GM06990 (cell line): ENCODE results near the gene UBE3D.

Experiments
- DNase-seq: peaks from one replicate; pipeline ENCODE4 v3.0.0-alpha.2; 2011; ENCODE audit not compliant: insufficient read length; ENCODE audit errors: extremely low read depth
- H3K27me3 ChIP-seq: replicated peaks from 2 replicates; pipeline ENCODE4 v1.6.0; 2011; ENCODE audit warnings: low read length; ENCODE audit not compliant: control insufficient read depth, insufficient read depth
- H3K36me3 ChIP-seq: 2 replicates; pipeline ENCODE4 v1.5.1; 2011; ENCODE audit warnings: low read length; ENCODE audit not compliant: control insufficient read depth, insufficient read depth
- H3K4me3 ChIP-seq: replicated peaks from 2 replicates; pipeline ENCODE4 v1.5.1; 2011; ENCODE audit warnings: low read depth, mild to moderate bottlenecking, control low read depth, low read length
- TF ChIP-seq, protein P1 (sequence below): IDR thresholded peaks from 2 replicates; pipeline ENCODE4 v1.5.1; 2011; ENCODE audit warnings: low read length, control low read depth, mild to moderate bottlenecking, inconsistent platforms; ENCODE audit not compliant: insufficient read depth, poor library complexity, severe bottlenecking

The UBE3D gene

DNA sequence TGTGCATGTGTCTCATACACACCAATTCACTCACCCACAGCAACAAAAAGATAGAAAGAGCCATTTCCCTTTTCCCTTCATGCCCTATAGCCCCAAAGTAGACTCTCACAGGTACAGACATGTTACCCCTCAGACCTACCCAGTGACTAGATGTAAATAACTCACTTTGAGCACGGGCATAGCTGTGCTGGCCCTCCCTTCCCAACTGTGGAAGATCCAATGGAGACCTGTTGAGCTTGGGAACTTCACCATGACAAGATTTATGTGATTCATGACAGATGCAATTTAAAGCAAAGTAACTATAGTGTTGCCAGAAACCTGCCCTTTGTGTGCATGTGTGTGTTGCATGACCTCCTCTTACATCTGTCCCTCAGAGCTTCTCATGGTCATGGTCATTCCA lies 175.4 kb downstream of the UBE3D start:
- no peaks in the 10 kb centered on the region for H3K36me3 ChIP-seq
- H3K4me3 ChIP-seq = no peak overlapping the region
- TF ChIP-seq, protein P1, sequence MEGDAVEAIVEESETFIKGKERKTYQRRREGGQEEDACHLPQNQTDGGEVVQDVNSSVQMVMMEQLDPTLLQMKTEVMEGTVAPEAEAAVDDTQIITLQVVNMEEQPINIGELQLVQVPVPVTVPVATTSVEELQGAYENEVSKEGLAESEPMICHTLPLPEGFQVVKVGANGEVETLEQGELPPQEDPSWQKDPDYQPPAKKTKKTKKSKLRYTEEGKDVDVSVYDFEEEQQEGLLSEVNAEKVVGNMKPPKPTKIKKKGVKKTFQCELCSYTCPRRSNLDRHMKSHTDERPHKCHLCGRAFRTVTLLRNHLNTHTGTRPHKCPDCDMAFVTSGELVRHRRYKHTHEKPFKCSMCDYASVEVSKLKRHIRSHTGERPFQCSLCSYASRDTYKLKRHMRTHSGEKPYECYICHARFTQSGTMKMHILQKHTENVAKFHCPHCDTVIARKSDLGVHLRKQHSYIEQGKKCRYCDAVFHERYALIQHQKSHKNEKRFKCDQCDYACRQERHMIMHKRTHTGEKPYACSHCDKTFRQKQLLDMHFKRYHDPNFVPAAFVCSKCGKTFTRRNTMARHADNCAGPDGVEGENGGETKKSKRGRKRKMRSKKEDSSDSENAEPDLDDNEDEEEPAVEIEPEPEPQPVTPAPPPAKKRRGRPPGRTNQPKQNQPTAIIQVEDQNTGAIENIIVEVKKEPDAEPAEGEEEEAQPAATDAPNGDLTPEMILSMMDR = no peak
- no peak for DNase-seq
- H3K27me3 ChIP-seq = no peaks in the 10 kb centered on the region

DNA sequence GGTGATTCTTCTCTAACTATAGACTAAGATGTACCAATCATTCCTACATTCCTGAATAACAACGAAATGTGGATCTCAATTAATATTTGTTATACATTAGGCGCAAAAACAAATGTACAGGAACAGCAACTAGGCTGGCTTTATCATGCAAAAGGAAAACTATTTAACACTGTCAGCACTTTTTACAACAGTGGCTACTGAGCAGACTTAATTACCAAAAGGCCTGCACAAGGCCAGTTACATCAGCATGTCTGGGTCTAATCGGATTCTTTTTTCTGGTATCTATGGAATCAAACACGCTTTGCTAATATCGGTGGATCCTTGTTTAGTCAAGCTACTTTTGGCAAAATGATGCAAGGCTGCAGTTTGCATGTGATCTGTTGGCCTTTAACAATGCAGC lies 176.5 kb downstream of the UBE3D start:
- TF ChIP-seq, protein P1 = no peak
- Histone ChIP-seq H3K4me3 (no peak overlapping the region), H3K36me3 (no peaks in the 10 kb centered on the region), H3K27me3 (no peaks in the 10 kb centered on the region)
- DNase-seq = no peak

DNA sequence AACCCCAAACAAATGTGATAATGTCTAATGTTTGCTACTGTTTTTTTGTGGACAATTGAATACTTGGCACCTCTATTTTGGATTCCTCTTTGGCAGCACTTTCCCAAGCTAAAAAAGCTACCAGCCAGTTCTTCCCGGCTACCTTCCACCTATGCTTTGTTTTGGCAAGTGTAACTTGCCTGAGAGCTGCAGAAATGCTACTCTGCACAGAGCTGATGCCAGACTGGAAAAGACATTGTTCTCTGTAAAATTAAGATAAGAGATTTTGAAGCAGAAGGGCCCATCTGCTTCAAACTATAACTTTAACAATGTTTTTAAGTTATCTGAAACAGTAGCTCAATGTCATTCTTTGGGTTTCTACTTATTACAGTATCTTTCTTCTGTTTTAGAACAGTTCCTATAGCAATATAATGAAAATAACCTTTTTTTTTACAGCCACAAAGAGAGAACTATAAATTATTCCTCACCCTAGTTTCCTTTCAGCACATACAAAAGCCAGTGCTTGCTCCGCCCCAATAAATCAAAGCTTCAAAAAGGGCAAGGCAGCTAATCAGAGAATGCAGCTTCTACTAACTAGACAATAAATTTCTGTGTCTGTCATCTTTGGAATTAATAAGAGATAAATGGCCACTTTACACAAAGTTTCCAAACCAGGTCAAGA lies 183.1 kb downstream of the UBE3D start:
- H3K27me3 ChIP-seq = no peaks in the 10 kb centered on the region
- DNase-seq = no peak
- H3K4me3 ChIP-seq = no peak overlapping the region
- TF ChIP-seq, protein P1 = no peak
- no peaks in the 10 kb centered on the region for H3K36me3 ChIP-seq

DNA sequence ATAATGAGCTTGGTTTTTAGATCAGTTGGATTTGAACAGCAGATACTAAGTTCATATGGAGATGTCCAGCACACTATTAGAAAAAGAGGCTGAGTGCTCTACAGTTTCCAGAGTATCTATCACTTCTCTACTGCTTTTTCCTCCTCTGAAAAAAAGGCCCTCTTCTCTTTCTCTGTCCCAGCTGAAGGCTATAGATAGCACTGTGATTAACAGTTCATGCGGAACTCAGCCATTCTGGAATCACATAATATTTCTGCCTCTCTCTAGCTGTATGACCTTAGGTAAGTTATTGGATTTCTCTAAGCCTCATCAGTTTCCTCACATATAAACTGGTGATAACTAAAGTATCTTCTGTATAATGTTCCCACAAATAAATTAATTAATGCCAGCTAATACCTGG lies 184.1 kb downstream of the UBE3D start:
- Histone ChIP-seq H3K36me3 (no peaks in the 10 kb centered on the region), H3K27me3 (no peaks in the 10 kb centered on the region), H3K4me3 (no peak overlapping the region)
- TF ChIP-seq, protein P1 = no peak
- no peak for DNase-seq

DNA sequence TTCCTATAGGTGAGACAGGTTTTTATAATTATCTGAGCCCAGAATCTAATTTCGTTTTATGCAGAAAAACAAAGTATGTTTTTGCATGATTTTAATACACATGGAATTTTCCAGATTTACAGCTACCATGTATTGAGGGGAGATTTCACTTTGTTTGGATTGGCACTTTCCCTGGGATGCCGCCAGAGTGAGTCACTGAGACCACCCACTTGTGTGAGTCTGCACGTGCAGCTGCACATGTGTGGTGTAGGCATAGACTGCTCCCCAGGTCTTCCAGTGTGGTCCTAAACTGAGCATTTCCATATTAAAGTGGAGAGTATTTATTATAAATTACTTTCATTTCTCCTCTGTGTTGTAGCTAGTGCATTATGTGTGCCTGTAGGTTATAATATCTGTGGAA lies 186.8 kb downstream of the UBE3D start:
- Histone ChIP-seq H3K4me3 (no peak overlapping the region), H3K36me3 (no peaks in the 10 kb centered on the region), H3K27me3 (no peaks in the 10 kb centered on the region)
- TF ChIP-seq, protein P1 = no peak
- no peak for DNase-seq
